Breast epithelium (tissue), 3 donors: Measurements from ENCODE around the gene HERPUD2.

ENCODE experiments used
- POLR2A ChIP-seq: fragments of 450-650 bp; IDR thresholded peaks from one replicate; pipeline ENCODE4 v1.6.1; 2016; ENCODE audit warnings: antibody characterized with exemption, mild to moderate bottlenecking, moderate library complexity
- TF ChIP-seq, protein P1 (sequence below), 3 donors: fragments of 450-650 bp; IDR thresholded peaks; one replicate each; pipeline ENCODE4 v1.5.1; 2016 to 2017; ENCODE audit warnings: antibody characterized with exemption in 3 of 3, mild to moderate bottlenecking in 3 of 3, moderate library complexity in 3 of 3

DNA sequence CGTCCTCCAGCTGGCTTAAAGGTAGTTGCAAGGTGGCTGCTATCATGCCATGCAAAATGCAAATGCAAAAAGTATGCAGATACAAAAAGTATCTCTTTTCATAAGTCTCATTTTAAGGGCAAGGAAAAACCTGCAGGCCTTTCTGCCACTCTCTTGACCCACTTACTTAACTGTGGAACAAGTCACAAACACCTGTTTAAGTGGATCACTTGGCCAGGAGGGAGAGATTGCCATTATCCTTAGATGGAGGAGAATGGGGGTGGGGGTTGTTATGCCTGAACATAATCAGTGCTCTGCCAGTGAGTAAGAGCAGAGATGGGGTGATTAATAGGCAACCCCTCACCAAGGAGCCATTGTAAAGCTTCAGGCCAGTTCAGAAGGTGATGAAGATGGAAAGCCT is 25.1 kb upstream of the HERPUD2 start:
- TF ChIP-seq POLR2A = no peak
- TF ChIP-seq, protein P1, sequence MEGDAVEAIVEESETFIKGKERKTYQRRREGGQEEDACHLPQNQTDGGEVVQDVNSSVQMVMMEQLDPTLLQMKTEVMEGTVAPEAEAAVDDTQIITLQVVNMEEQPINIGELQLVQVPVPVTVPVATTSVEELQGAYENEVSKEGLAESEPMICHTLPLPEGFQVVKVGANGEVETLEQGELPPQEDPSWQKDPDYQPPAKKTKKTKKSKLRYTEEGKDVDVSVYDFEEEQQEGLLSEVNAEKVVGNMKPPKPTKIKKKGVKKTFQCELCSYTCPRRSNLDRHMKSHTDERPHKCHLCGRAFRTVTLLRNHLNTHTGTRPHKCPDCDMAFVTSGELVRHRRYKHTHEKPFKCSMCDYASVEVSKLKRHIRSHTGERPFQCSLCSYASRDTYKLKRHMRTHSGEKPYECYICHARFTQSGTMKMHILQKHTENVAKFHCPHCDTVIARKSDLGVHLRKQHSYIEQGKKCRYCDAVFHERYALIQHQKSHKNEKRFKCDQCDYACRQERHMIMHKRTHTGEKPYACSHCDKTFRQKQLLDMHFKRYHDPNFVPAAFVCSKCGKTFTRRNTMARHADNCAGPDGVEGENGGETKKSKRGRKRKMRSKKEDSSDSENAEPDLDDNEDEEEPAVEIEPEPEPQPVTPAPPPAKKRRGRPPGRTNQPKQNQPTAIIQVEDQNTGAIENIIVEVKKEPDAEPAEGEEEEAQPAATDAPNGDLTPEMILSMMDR (IDR thresholded peaks at IDR 0.05) = no peak
